ENCODE data around the gene SHE.

SHE gene

DNA sequence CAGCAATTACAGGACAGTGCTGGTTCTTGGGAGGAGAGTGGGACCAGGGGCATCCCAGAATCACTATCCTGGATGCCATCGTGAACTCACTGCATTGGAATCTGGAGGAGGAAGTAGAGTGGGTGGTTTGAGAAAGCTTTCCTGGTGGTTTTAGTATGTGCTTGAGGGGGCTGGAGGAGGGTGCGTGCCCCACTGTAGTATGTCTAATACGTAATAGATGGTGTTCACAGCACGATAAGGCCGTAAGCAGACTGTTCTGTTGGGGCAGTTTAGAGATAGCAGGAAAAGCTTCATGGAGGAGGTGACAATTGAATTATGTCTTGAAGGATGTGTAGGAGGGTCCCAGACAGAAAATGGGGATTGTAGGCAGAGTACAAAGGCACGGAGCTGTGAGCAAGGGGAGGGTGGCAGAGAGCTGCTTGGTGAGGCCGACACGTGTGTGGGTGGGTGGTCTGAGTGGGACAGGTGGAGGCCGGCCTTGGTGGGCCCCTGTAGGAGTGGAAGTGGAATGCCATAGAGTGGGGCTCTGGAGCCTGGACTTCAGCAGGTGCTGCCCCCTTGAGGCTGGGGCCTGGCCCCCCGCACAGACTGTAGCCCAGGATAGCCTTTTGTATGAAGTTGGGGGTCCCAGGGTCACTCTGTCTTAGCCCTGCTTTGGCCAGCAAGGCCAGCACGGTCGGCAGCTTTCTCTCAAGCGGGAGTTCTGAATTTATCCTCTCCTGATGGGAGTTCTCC lies 60.0 kb downstream of the SHE start:
- DNase-seq, result no peak

DNA sequence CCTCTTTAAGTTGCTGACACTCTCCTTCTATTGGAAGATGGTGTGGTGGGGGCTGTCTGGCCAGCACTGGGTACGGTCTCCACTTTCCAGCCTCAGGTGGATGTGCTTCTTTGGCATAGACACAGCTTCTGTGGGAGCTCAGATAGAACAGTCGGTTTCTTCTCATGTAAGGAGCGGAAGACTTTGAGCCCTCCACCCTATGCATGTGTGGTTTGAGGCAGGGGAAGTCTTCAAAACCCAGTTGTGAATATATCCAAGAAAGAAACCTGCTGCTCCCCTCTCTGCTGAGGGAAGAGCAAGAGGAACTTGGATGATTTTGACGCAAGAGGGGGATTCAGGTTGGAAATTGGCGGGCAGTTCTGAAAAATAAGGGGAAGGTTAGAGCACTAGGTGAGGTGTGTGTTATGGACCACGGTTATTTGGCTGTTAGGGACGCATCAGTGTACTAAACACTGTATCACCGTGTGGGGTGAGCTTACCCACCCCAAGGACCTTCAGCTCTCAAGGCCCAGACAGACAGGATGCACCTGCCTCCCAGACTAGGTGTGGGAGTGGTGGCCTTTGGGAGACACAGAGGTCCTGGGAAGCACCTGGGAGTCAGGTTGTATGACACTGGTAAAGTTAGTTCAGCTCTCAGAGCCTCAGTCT lies 60.8 kb downstream of the SHE start:
- DNase-seq, result no peak

DNA sequence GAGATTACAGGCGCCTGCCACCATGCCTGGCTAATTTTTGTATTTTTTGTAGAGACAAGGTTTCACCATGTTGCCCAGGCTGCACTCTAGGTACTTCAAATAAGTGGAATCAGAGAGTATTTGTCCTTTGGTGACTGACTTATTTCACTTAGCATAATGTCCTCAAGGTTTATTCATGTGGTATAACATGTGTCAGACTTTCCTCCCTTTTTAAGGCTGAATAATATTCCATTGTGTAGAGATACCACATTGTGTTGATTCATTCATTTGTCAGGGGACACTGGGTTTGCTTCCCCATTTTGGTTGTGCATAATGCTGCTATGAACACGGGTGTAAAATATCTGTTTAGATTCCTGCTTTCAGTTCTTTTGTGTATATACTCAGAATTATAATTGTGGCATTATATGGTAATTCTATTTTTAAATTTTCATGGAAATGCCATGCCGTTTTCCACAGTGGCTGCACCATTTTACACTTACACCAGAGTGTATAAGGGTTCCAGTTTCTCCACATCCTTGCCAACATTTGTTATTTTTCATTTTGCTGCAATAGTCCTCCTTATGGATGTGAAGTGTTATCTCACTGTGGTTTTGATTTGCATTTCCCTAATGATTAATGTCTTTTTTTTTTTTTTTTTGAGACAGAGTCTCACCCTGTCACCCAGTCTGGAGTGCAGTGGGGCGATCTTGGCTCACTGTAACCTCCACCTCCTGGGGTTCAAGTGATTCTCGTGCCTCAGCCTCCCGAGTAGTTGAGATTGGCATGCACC lies 62.0 kb downstream of the SHE start:
- no peak for DNase-seq

DNA sequence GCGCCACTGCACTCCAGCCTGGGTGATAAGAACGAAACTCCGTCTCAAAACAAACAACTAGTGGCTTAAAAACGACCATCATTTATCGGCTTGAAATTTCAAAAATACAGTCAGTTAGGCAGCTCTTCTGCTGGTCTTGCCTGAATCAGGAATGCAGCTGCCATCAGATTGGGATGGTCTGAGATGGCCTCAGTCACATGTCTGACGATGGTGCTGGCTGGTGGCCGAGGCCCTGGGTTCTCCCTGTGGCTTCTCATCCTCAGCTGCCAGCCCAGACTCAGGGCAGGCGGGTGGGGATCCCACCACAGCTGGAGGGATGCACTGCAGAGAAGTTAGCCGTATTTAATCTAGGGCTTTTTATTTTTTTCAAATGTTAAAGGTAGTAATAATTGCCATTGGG lies 65.8 kb downstream of the SHE start:
- no peak for DNase-seq

DNA sequence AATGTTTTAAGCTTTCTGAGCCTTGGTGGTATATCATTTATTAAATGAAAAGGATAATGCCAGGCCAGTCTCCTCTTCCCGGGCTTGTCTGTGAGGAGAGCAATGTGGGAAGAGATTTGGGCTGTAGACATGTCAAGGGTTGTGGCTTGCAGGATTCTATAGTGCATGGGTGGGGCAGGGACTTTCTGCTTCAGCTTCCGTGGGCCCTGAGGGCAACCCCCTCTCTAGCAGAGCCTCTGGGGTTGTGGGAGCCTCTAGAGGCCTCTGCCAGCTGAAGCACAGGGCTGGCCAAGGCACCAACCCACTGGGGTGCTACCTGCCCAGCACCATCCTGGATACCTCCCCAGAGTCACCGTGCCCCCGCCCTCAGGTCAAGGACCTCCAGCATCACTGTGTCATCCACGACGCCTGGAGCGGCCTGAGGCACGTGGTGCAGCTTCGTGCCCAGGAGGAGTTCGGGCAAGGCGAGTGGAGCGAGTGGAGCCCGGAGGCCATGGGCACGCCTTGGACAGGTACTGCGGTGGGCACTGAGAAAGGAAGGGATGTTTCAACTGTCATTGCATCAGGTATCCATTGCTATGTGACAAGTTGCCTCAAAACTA lies 66.5 kb downstream of the SHE start:
- no peak for DNase-seq

DNA sequence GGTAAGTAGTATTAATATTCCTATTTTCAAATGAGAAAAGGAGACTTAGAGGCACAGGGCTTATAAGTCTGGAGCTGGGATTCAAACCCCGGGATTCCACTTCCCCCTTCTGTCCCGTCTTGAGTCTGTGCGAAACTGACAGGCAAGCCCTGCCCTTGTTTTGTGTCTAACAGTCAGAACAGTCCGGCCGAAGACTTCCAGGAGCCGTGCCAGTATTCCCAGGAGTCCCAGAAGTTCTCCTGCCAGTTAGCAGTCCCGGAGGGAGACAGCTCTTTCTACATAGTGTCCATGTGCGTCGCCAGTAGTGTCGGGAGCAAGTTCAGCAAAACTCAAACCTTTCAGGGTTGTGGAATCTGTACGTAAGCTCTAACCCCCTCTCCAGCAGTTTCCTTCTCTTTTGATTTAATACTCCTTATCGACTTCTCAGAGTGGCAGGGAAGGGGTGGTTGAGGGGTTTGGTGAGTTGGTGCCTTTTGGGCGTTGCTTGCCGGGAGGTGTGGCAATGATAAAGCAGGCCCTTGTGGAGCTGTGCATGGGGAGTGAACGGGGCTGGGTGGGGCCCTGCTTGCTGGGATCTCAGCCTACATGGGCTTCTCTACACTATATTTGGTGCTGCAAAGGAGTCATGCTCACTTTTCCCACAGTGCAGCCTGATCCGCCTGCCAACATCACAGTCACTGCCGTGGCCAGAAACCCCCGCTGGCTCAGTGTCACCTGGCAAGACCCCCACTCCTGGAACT lies 67.7 kb downstream of the SHE start:
- no peak for DNase-seq

DNA sequence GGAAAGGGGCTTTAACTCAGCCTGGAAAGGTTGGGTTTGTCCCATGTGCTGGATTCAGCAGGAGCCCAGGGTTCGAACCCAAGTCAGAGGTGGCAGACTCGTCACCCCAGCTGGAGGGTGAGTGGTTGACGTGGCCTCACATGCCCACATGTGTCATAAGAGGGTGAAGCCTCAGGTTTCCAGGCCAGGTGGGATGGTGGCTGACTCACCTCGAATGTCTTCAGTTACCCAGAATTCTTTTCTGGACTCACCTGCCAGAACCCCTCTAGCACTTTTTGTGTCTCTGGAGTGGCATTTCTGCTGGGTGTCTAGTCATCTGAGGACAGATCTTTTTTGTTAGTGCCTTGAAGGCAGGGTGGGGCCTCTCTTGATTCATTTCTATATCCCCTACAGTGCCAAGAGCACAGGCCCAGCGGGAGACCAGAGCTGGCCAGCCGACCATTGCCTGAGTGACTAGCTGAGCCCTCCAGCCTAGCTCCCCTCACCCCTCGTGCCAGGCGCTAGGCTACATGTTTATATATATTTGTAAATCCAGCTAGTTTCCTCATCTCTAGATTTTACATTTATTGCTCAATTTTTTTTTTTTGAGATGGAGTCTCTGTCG lies 68.9 kb downstream of the SHE start:
- DNase-seq, result no peak

DNA sequence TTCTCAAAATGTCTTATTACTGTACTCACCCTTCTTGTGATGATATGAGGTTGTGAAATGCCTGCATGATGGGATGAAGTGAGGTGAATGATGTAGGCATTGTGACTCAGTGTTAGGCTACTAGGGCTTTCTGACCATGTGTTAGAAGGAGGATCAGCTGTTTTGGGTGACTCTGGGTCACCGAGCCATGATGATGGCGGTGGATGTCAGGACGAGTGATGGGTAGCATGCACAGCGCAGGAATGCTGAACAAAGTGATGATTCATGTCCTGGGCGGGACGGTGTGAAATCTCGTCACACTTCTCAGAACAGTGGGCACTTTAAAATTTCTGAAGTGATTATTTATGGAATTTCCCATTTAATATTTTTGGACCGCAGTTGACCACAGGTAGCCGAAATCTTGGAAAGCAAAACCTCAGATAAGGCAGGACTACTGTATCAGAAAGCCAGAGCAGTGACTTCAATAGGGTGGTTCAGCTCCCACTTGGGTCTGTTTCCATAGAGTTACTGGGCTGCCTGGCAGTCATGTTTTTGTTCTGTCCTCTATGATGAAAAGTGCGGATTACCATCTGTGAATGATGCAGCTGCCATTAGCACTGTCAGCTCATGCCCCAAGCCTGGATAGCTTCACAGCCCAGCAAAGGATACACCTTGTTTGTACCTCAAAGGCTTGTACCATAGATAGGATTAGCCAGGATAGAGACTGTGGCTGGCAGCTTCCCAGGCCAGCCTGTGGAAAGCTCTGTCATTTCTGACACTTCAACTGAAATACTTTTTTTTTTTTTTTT lies 70.4 kb downstream of the SHE start:
- DNase-seq, result no peak

- no peak for DNase-seq
These were observed 71.3 kb downstream of the SHE start for GRCh38 chr1:154430903-154431302.

DNA sequence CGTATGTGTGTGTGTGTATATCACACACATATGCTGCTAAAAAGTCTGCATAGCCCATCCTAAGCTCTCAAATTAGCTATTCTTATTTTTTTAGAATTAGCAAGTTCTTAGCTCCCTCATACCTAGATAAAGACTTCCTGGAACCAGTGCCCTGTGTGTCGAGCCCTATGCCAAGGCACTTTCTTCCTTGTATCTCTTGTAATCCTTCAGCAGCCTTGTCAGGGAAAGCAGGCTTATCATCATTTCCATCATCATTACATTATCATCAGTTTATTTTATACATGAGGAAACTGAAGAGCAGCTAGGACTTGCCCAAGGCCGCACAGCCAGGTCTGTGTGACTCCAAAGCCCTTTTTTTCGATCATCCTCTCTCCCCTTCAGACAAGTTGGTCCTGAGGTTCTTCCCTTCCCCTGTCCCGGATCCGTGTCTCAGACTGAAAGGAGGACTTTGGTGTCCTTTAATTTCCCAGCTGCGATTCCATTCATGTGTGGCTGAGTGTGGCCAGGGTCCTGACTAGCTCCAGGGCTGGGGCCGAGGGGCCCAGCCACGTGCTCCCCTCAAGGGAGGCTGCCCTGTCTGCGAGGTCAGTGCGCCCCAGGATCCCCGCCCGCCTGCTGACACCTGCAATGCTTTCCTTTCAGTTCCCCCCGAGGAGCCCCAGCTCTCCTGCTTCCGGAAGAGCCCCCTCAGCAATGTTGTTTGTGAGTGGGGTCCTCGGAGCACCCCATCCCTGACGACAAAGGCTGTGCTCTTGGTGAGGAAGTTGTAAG lies 72.2 kb downstream of the SHE start:
- DNase-seq, result no peak

Measured in AML-193 (cell line).